Stomach (tissue), 9 donors: ENCODE data around the gene SH2D7. TPM values are rescaled to one million over a fixed set of nuclear protein-coding genes. Genes with fewer than 3 reads are reported as not detected.

Experiments
- DNase-seq, 2 donors: peaks; one replicate each; pipeline versions ENCODE4 v3.0.0 to v3.0.0-alpha.2; 2013 to 2019
- H3K27ac ChIP-seq, 5 donors: fragments of 200-600 bp in 4 of 5; sonication (generic) in 4 of 5; one replicate each; pipeline ENCODE4 v1.5.1; 2013 to 2019; ENCODE audit warnings: mild to moderate bottlenecking in 1 of 5, moderate library complexity in 1 of 5
- H3K27me3 ChIP-seq, 3 donors: fragments of 200-600 bp; sonication (generic); one replicate each; pipeline ENCODE4 v1.5.1; 2017 to 2019; ENCODE audit warnings: mixed run types in 1 of 3
- H3K36me3 ChIP-seq, 4 donors: fragments of 200-600 bp; sonication (generic); 1 replicate in 3 of 4; 2 replicates in 1 of 4; pipeline ENCODE4 v1.5.1; 2016 to 2019
- H3K4me1 ChIP-seq, 4 donors: fragments of 200-600 bp; sonication (generic); one replicate each; pipeline ENCODE4 v1.5.1; 2016 to 2019
- H3K4me3 ChIP-seq, 4 donors: fragments of 200-600 bp; sonication (generic) in 3 of 4; one replicate each; pipeline ENCODE4 v1.5.1; 2016 to 2019; ENCODE audit warnings: mild to moderate bottlenecking in 1 of 4
- H3K9me3 ChIP-seq, 4 donors: fragments of 200-600 bp; sonication (generic); one replicate each; pipeline ENCODE4 v1.5.1; 2016 to 2019
- EP300 ChIP-seq: sonication (generic); formaldehyde crosslinking; IDR thresholded peaks from one replicate; pipeline ENCODE4 v1.6.1; 2017; ENCODE audit warnings: antibody characterized with exemption
- POLR2A ChIP-seq, 4 donors: fragments of 450-650 bp; IDR thresholded peaks; one replicate each; pipeline ENCODE4 v1.6.1; 2016; ENCODE audit warnings: antibody characterized with exemption in 4 of 4, control low read depth in 2 of 4, mild to moderate bottlenecking in 1 of 4, moderate library complexity in 1 of 4
- POLR2AphosphoS5 ChIP-seq, 3 donors: sonication (generic); formaldehyde crosslinking; IDR thresholded peaks; one replicate each; pipeline ENCODE4 v1.6.1; 2016; ENCODE audit warnings: antibody characterized with exemption in 3 of 3
- WGBS, 5 donors: extraction: QIAGEN DNeasy Blood & Tissue Kit in 3 of 5; methylation state at CpG; one replicate each; pipeline versions ENCODE4 v1.1.5 to v1.1.7; 2013 to 2018; 5-methylcytosine and 5-hydroxymethylcytosine counted together
- intact Hi-C: fragments of 100-400 bp; cut with DNase I; formaldehyde crosslinking; loops from one replicate; pipeline ENCODE4 v1.15.1; 2023; ENCODE audit warnings: low total_unique reads
- polyA plus RNA-seq, 3 donors: library from polyadenylated mRNA; stranded (reverse); fragments of 200-250 nt; gene quantifications; one replicate each; pipeline ENCODE4 v1.2.3, GENCODE V29; 2013
- total RNA-seq, 5 donors: library from RNA; depleted of rRNA; stranded (reverse); fragments of >200 nt; gene quantifications; one replicate each; pipeline versions ENCODE4 v1.1.0 to v1.2.3, GENCODE V29; 2014 to 2016
- TF ChIP-seq, protein P1 (sequence below), 7 experiments: fragments of 450-650 bp in 4 of 7; fragments of 200-600 bp in 3 of 7; sonication (generic) in 3 of 7; IDR thresholded peaks; one replicate each; pipeline ENCODE4 v1.5.1; 2016 to 2019; ENCODE audit warnings: antibody characterized with exemption in 7 of 7, control low read depth in 2 of 7, mild to moderate bottlenecking in 1 of 7
- donor health status: healthy with polysubstance abuse.
- donor health status: Bipolar disorder and iron deficiency.
- donor health status: healthy.

SH2D7 gene
- total and polyA plus RNA-seq, 8 donors: 0.29 to 0.45 TPM; not detected in 6

DNA sequence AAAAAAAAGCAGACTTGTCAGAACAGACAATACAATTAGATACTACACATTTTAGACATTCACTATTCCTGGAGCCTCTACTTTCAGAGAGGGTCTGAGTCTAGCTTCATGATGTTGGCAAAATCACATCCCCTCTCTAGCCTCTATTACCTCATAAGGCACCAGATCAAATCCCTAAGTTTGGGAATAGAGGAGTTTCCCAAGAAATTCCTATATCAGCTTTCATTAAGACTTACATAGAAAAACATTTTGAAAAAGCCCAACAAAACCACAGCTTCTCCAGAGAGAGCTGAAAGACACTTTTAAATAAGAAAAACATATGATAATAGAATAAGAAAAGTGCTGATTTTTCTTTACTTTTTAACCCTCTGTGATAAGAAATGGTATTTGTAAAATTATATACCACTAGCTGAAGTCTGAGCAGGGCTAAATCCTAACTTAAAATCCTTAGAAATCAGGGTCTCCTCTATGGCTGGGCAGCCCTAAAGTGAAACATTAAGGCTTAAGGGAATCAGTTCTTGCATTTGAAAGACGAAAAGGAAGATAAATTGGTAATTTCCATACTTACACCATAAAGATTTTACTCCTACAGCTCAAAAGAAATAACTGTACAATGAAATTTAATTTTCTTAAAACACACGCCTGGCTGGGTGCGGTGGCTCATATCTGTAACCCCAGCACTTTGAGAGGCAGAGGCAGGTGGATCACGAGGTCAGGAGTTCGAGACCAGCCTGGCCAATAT is 19.1 kb upstream of the SH2D7 start:
- Histone ChIP-seq H3K27ac (peak overlapping the region in 4 of 5 donors; percentile 53 to 99 (median 95)), H3K4me1 (peaks cover 60 to 96% (median 81%) of the 10 kb centered on the region in 4 donors), H3K9me3 (no peaks in the 10 kb centered on the region), H3K27me3 (no peaks in the 10 kb centered on the region), H3K36me3 (no peaks in the 10 kb centered on the region), H3K4me3 (no peak overlapping the region)
- intact Hi-C loops: no loop called here
- no peak for DNase-seq
- WGBS, 5 donors: 84 to 90% (median 87%) methylated on average over 5 of the region's 5 CpGs
- TF ChIP-seq POLR2AphosphoS5 (IDR thresholded peaks at IDR 0.05) (no peak), POLR2A (IDR thresholded peaks at IDR 0.05) (no peak), EP300 (no peak)
- TF ChIP-seq, protein P1, sequence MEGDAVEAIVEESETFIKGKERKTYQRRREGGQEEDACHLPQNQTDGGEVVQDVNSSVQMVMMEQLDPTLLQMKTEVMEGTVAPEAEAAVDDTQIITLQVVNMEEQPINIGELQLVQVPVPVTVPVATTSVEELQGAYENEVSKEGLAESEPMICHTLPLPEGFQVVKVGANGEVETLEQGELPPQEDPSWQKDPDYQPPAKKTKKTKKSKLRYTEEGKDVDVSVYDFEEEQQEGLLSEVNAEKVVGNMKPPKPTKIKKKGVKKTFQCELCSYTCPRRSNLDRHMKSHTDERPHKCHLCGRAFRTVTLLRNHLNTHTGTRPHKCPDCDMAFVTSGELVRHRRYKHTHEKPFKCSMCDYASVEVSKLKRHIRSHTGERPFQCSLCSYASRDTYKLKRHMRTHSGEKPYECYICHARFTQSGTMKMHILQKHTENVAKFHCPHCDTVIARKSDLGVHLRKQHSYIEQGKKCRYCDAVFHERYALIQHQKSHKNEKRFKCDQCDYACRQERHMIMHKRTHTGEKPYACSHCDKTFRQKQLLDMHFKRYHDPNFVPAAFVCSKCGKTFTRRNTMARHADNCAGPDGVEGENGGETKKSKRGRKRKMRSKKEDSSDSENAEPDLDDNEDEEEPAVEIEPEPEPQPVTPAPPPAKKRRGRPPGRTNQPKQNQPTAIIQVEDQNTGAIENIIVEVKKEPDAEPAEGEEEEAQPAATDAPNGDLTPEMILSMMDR (IDR thresholded peaks at IDR 0.05): no peak

DNA sequence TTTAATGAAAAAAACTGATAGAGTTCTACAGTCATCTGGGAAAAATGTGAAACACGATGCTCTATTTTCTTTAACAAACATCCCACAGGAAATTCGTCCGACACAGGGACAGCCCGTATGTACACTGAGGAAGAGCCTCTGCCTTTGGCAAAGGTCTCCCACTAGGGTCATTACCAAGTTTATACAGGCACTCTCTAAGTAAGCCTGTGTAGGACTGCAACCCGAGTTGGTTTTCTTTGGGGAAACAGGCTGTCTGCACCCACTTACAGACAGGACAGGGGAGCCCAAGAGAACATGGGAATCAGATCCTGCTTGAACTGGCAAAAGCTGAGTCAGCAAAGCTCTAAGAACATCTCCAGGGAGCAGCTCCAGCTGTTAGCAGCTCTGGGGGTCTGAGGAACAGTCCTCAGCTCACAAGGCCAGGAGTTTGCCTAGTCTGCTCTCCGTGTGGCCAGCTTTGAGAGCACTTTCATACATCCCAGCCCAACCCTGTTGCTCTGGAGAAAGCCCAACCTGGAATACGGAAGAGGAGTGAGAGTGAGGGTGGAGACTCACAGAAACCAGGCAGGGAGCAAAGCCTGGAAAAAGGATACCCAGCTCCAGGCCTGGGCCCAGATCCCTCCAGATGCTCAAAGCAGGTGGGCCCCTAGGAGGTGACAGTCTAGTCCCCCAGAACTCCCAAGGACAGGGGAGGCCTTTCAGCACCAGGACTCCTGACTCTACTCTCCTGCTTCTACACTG is 16.7 kb upstream of the SH2D7 start:
- DNase-seq: peak; percentile 64 to 89
- no peak for TF ChIP-seq POLR2A (IDR thresholded peaks at IDR 0.05)
- TF ChIP-seq POLR2AphosphoS5 (IDR thresholded peaks at IDR 0.05): peak; percentile 30 to 32 (median 31)
- intact Hi-C loops: no loop called here
- no peaks in the 10 kb centered on the region for H3K9me3 ChIP-seq
- peaks cover 36 to 88% (median 62%) of the 10 kb centered on the region in 4 donors for H3K4me1 ChIP-seq
- H3K27me3 ChIP-seq: no peaks in the 10 kb centered on the region
- peak overlapping the region; percentile 81 to 96 (median 89) for H3K4me3 ChIP-seq
- no peaks in the 10 kb centered on the region for H3K36me3 ChIP-seq
- WGBS, 5 donors: 5 to 18% (median 11%) methylated on average over 7 of the region's 7 CpGs
- H3K27ac ChIP-seq: peak overlapping the region; percentile 92 to 99 (median 97)

DNA sequence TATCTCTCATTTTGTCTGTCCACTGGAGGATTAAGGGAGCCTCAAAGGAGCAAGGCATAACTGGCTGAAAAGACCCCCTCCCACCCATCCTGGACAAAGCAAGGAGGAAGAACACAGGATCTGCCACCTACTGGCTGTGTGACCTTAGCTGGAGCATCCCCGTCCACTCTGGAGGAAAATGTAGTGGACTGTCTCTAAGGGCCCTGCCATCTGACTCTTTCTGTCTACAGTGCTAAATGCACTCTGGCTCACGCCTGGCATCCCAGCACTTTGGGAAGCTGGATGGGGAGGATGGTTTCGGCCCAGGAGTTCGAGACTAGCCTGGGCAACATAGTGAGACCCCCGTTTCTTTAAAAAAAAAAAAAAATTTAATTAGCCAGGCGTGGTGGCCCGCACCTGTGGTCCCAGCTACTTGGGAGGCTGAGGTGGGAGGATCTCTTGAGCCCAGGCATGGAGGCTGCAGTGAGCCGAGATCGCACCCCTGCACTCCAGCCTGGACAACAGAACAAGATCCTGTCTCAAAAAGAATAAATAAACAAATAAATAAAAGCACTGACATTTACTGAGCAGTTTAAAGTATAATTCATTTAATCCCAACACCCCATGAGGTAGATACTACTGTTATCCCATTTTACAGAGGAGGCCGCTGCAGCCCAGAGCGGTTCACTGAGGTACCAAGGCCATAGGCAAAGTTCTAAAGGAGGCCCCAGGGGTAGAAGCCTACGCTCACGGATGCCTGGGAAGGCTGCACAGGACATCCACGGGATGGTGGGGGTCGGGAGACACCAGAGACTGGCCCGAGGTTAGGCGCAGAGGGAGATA is 15.9 kb upstream of the SH2D7 start:
- Histone ChIP-seq H3K4me3 (peak overlapping the region; percentile 81 to 96 (median 89)), H3K27ac (peak overlapping the region; percentile 92 to 99 (median 97)), H3K9me3 (no peaks in the 10 kb centered on the region), H3K27me3 (no peaks in the 10 kb centered on the region), H3K4me1 (peaks cover 35 to 80% (median 56%) of the 10 kb centered on the region in 4 donors), H3K36me3 (no peaks in the 10 kb centered on the region)
- intact Hi-C loops: no loop called here
- DNase-seq: no peak
- TF ChIP-seq POLR2AphosphoS5 (IDR thresholded peaks at IDR 0.05) (no peak), EP300 (no peak), POLR2A (IDR thresholded peaks at IDR 0.05) (no peak)
- TF ChIP-seq, protein P1 (IDR thresholded peaks at IDR 0.05): peak in 1 of 7 experiments; percentile 15
- 30 to 43% (median 31%) methylated on average over 17 of the region's 17 CpGs for WGBS, 5 donors

DNA sequence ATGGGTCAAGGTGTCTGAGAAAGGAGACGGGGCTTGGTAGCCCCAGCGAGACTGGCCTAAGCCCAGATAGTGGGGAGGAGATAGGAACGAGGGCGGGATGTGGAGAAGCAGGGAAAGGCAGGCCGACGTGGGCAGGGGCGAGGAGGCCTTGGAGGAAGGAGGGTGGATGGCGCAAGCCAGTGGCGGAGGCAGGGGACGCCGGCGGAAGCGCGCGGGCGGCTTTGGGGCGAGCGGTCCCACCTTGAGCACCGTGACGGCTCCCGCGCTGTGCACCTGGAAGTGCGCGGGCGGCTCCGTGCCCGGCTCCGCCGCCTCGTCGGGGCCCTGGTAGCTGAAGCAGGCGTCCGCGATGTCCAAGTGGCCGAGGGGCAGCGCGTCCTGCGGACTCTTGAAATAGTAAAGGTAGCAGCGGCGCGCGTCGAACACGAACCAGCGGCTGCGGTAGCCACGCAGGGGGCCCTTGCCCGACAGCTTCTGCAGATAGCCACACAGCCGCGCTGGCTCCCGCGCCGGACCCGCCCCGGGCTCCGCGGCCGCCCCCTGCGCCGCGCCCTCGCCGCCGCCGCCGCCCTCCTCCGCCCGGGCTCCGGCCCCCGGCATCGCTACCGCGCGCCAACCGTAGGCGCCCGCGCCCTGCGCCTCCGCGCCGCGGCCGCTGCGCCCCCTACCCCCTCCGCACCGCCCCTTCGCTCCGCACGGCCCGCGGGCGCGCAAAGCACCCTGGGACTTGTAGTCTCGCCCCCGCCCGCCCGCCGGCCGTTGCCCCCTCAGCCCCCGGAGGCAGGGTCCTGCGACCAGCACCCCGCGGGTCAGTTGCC is 15.1 kb upstream of the SH2D7 start, which contains the start of gene TBC1D2B:
Gene TBC1D2B (minus strand): TSS at position 659 of the 818 bp plus-strand sequence. CDS start 59 bp downstream, at position 600.
- 0% methylated on average over 33 to 104 of the region's 104 CpGs for WGBS, 5 donors
- H3K4me3 ChIP-seq: peak within 1 kb of the TSS; percentile 81 to 96 (median 89)
- H3K36me3 ChIP-seq: no peaks in the 10 kb centered on the region
- peak within 1 kb of the TSS; percentile 92 to 99 (median 97) for H3K27ac ChIP-seq
- TF ChIP-seq POLR2A (IDR thresholded peaks at IDR 0.05): no peak
- peak in 1 of 3 donors; percentile 25 for TF ChIP-seq POLR2AphosphoS5 (IDR thresholded peaks at IDR 0.05)
- TF ChIP-seq EP300: no peak
- TF ChIP-seq, protein P1 (IDR thresholded peaks at IDR 0.05): peak in 1 of 7 experiments; percentile 24
- H3K27me3 ChIP-seq: no peaks in the 10 kb centered on the region
- H3K4me1 ChIP-seq: peaks cover 30 to 80% (median 52%) of the 10 kb centered on the region in 4 donors
- peak; percentile 70 to 90 for DNase-seq
- no peaks in the 10 kb centered on the region for H3K9me3 ChIP-seq
- intact Hi-C loops: no loop called here
